ENCODE results near the gene ORM2. TPM values are rescaled to one million over a fixed set of nuclear protein-coding genes. Genes with fewer than 3 reads are reported as not detected.

Gene ORM2
- total and polyA plus RNA-seq, 7 experiments from 2014 or later = not detected

- POLR2A ChIA-PET = no interaction called here
- Histone ChIP-seq H3K27ac (ENCODE audit: low read depth, low read length) (no peak overlapping the region), H3K27me3 (ENCODE audit: control insufficient read depth in 2 of 2, insufficient read depth in 2 of 2, low read length in 2 of 2) (no peaks in the 10 kb centered on the region), H3K4me1 (ENCODE audit: control insufficient read depth in 2 of 2, insufficient read depth in 2 of 2, low read length in 2 of 2) (no peaks in the 10 kb centered on the region), H3K9me3 (ENCODE audit: control insufficient read depth in 2 of 3, low read length in 3 of 3) (no peaks in the 10 kb centered on the region), H3K36me3 (ENCODE audit: control insufficient read depth in 2 of 3, insufficient read depth in 3 of 3, low read length in 3 of 3) (no peaks in the 10 kb centered on the region), H3K4me3 (ENCODE audit: low read length) (no peak overlapping the region)
- Mint-ChIP-seq H3K4me1 (peaks cover 0 to 7% (median 0%) of the 10 kb centered on the region in 7 donors), H3K36me3 (no peaks in the 10 kb centered on the region), H3K27ac (no peak overlapping the region), H3K27me3 (no peaks in the 10 kb centered on the region), H3K4me3 (no peak overlapping the region), H3K9me3 (no peaks in the 10 kb centered on the region)
- ATAC-seq (no peak), DNase-seq (no peak)
- intact Hi-C loops (cut with micrococcal nuclease) = no loop called here
- CTCF ChIA-PET = interaction anchor here (0.9 kb wide), 1 partner anchor 8 kb away, joined by 4 read pairs; no protein-coding TSS in a partner anchor
Observed at GRCh38 chr9:114313186-114313585, 16.5 kb upstream of the ORM2 start.

GRCh38 chr9:114314256-114314867 lies 15.3 kb upstream of the ORM2 start:
- intact Hi-C loops (cut with micrococcal nuclease) = no loop called here
- Histone ChIP-seq H3K4me1 (ENCODE audit: control insufficient read depth in 2 of 2, insufficient read depth in 2 of 2, low read length in 2 of 2) (no peaks in the 10 kb centered on the region), H3K27me3 (ENCODE audit: control insufficient read depth in 2 of 2, insufficient read depth in 2 of 2, low read length in 2 of 2) (no peaks in the 10 kb centered on the region), H3K27ac (ENCODE audit: low read depth, low read length) (no peak overlapping the region), H3K4me3 (ENCODE audit: low read length) (no peak overlapping the region), H3K36me3 (ENCODE audit: control insufficient read depth in 2 of 3, insufficient read depth in 3 of 3, low read length in 3 of 3) (no peaks in the 10 kb centered on the region), H3K9me3 (ENCODE audit: control insufficient read depth in 2 of 3, low read length in 3 of 3) (no peaks in the 10 kb centered on the region)
- ATAC-seq (no peak), DNase-seq (peak in 1 of 9 donors; percentile 10)
- no peak overlapping the region for H3K4me3 Mint-ChIP-seq
- H3K27me3 Mint-ChIP-seq = peaks cover 0 to 4% (median 3%) of the 10 kb centered on the region in 5 donors
- ChIA-PET POLR2A (no interaction called here), CTCF (interaction anchor here (0.9 kb wide), 1 partner anchor 9 kb away, joined by 4 read pairs; no protein-coding TSS in a partner anchor)
- H3K4me1 Mint-ChIP-seq = peaks cover 0 to 7% (median 0%) of the 10 kb centered on the region in 7 donors
- no peak overlapping the region for H3K27ac Mint-ChIP-seq
- H3K9me3 Mint-ChIP-seq = no peaks in the 10 kb centered on the region
- no peaks in the 10 kb centered on the region for H3K36me3 Mint-ChIP-seq

DNA sequence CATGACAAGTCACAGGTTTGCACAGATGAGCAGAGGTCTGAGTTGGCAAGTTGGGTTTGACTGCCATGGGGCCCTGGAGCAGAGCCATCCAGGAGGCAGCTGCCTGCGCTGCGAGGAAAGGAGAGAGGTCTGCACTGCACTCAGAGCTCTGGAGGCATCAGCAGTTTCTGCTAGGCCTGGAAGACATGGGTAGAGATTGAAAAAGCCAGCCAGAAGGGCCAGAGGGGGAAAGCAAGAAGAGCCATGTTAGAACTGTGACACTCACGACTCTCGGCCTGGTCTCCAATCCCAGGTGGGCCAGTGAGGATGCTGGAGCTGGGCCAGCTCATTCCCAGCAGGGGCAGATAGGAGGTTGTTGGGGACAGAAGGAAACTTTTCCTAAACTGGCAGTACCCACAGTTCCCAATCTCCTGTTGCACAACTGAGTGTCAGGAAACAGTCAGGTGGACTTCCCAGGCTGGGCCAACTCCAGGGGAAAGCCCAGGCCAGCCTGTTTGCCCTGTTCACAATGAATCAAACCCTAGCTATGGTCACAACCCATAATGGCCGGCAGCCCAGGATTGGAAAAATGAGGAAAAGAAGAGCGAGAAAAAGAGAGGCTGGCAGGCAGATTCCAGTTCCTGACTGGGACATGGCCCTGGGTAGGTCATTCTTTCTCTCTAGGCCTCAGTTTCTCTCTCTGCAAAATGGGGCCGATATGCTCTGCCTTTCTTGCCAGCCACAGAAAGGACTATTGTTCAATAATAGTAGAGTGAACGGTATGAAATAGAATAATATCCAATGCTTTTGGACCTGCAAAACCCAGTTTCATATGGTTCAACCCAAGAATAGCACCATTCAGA lies 14.6 kb upstream of the ORM2 start:
- Mint-ChIP-seq H3K4me1 (peaks cover 0 to 7% (median 0%) of the 10 kb centered on the region in 7 donors), H3K4me3 (no peak overlapping the region), H3K27ac (no peak overlapping the region), H3K27me3 (peaks cover 0 to 6% (median 3%) of the 10 kb centered on the region in 5 donors), H3K9me3 (no peaks in the 10 kb centered on the region), H3K36me3 (no peaks in the 10 kb centered on the region)
- H3K36me3 ChIP-seq (ENCODE audit: control insufficient read depth in 2 of 3, insufficient read depth in 3 of 3, low read length in 3 of 3) = no peaks in the 10 kb centered on the region
- intact Hi-C loops (cut with micrococcal nuclease) = no loop called here
- DNase-seq (peak in 1 of 9 donors; percentile 3), ATAC-seq (no peak)
- no peaks in the 10 kb centered on the region for H3K27me3 ChIP-seq (ENCODE audit: control insufficient read depth in 2 of 2, insufficient read depth in 2 of 2, low read length in 2 of 2)
- no peaks in the 10 kb centered on the region for H3K4me1 ChIP-seq (ENCODE audit: control insufficient read depth in 2 of 2, insufficient read depth in 2 of 2, low read length in 2 of 2)
- H3K4me3 ChIP-seq (ENCODE audit: low read length) = no peak overlapping the region
- no peak overlapping the region for H3K27ac ChIP-seq (ENCODE audit: low read depth, low read length)
- ChIA-PET POLR2A (interaction anchor here (0.6 kb wide), 1 partner anchor 31 kb away, joined by 3 read pairs; no protein-coding TSS in a partner anchor), CTCF (no interaction called here)
- no peaks in the 10 kb centered on the region for H3K9me3 ChIP-seq (ENCODE audit: control insufficient read depth in 2 of 3, low read length in 3 of 3)

GRCh38 chr9:114315723-114316363 lies 13.8 kb upstream of the ORM2 start:
- no peaks in the 10 kb centered on the region for H3K9me3 Mint-ChIP-seq
- H3K4me1 Mint-ChIP-seq = peaks cover 0 to 7% (median 0%) of the 10 kb centered on the region in 7 donors
- DNase-seq (peak in 1 of 9 donors; percentile 4), ATAC-seq (no peak)
- CTCF ChIA-PET = no interaction called here
- H3K4me1 ChIP-seq (ENCODE audit: control insufficient read depth in 2 of 2, insufficient read depth in 2 of 2, low read length in 2 of 2) = no peaks in the 10 kb centered on the region
- H3K27me3 ChIP-seq (ENCODE audit: control insufficient read depth in 2 of 2, insufficient read depth in 2 of 2, low read length in 2 of 2) = no peaks in the 10 kb centered on the region
- intact Hi-C loops (cut with micrococcal nuclease) = no loop called here
- H3K36me3 ChIP-seq (ENCODE audit: control insufficient read depth in 2 of 3, insufficient read depth in 3 of 3, low read length in 3 of 3) = no peaks in the 10 kb centered on the region
- H3K4me3 Mint-ChIP-seq = no peak overlapping the region
- no peak overlapping the region for H3K27ac Mint-ChIP-seq
- no peaks in the 10 kb centered on the region for H3K9me3 ChIP-seq (ENCODE audit: control insufficient read depth in 2 of 3, low read length in 3 of 3)
- POLR2A ChIA-PET = interaction anchor here (0.6 kb wide), 1 partner anchor 30 kb away, joined by 3 read pairs; no protein-coding TSS in a partner anchor
- H3K27ac ChIP-seq (ENCODE audit: low read depth, low read length) = no peak overlapping the region
- H3K4me3 ChIP-seq (ENCODE audit: low read length) = no peak overlapping the region
- H3K27me3 Mint-ChIP-seq = peaks cover 0 to 6% (median 3%) of the 10 kb centered on the region in 5 donors
- H3K36me3 Mint-ChIP-seq = no peaks in the 10 kb centered on the region

GRCh38 chr9:114316605-114317230 lies 13.0 kb upstream of the ORM2 start:
- Mint-ChIP-seq H3K27me3 (peaks cover 0 to 6% (median 3%) of the 10 kb centered on the region in 5 donors), H3K9me3 (no peaks in the 10 kb centered on the region), H3K4me3 (no peak overlapping the region), H3K27ac (no peak overlapping the region), H3K4me1 (peaks cover 0 to 7% (median 0%) of the 10 kb centered on the region in 7 donors), H3K36me3 (no peaks in the 10 kb centered on the region)
- Histone ChIP-seq H3K27ac (ENCODE audit: low read depth, low read length) (no peak overlapping the region), H3K4me1 (ENCODE audit: control insufficient read depth in 2 of 2, insufficient read depth in 2 of 2, low read length in 2 of 2) (no peaks in the 10 kb centered on the region), H3K27me3 (ENCODE audit: control insufficient read depth in 2 of 2, insufficient read depth in 2 of 2, low read length in 2 of 2) (no peaks in the 10 kb centered on the region), H3K9me3 (ENCODE audit: control insufficient read depth in 2 of 3, low read length in 3 of 3) (no peaks in the 10 kb centered on the region), H3K4me3 (ENCODE audit: low read length) (no peak overlapping the region), H3K36me3 (ENCODE audit: control insufficient read depth in 2 of 3, insufficient read depth in 3 of 3, low read length in 3 of 3) (no peaks in the 10 kb centered on the region)
- intact Hi-C loops (cut with micrococcal nuclease) = no loop called here
- ATAC-seq = no peak
- ChIA-PET POLR2A (no interaction called here), CTCF (interaction anchor here (0.6 kb wide), 1 partner anchor 1854 kb away, joined by 3 read pairs; no protein-coding TSS in a partner anchor)
- DNase-seq = peak in 1 of 9 donors; percentile 15

DNA sequence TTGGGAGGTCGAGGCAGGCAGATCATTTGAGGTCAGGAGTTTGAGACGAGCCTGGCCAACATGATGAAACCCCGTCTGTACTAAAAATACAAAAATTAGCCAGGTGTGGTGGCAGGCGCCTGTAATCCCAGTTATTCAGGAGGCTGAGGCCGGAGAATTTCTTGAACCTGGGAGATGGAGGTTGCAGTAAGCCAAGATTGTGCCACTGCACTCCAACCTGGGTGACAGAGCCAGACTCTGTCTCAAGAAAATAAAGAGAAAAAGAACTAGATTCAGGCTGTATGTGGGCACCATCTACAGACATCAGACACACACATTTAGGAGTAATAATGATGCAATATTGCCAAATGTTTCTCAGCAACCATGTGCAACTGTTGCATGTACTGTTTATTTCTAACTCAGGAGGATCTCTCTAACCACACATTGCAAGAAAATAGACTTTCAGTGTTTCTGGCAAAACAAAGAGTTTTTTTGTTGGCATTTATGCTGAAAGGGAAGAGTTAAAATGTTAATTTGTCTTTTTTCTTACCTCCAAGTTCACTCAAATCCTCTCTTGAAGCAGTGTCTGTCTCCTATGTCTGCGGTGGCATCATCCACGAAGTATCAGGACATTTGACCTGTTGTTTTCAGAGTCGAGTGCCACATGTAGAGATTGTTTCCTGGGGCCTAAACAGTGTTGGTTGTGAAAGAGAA lies 11.9 kb upstream of the ORM2 start:
- no peaks in the 10 kb centered on the region for H3K9me3 ChIP-seq (ENCODE audit: control insufficient read depth in 2 of 3, low read length in 3 of 3)
- H3K36me3 ChIP-seq (ENCODE audit: control insufficient read depth in 2 of 3, insufficient read depth in 3 of 3, low read length in 3 of 3) = no peaks in the 10 kb centered on the region
- H3K9me3 Mint-ChIP-seq = no peaks in the 10 kb centered on the region
- no peaks in the 10 kb centered on the region for H3K36me3 Mint-ChIP-seq
- DNase-seq (no peak), ATAC-seq (no peak)
- H3K4me3 Mint-ChIP-seq = no peak overlapping the region
- H3K27me3 ChIP-seq (ENCODE audit: control insufficient read depth in 2 of 2, insufficient read depth in 2 of 2, low read length in 2 of 2) = no peaks in the 10 kb centered on the region
- intact Hi-C loops (cut with micrococcal nuclease) = no loop called here
- H3K27me3 Mint-ChIP-seq = peaks cover 0 to 6% (median 3%) of the 10 kb centered on the region in 5 donors
- no peak overlapping the region for H3K27ac Mint-ChIP-seq
- no peak overlapping the region for H3K27ac ChIP-seq (ENCODE audit: low read depth, low read length)
- H3K4me3 ChIP-seq (ENCODE audit: low read length) = no peak overlapping the region
- CTCF ChIA-PET = interaction anchor here (0.6 kb wide), 1 partner anchor 1856 kb away, joined by 3 read pairs; no protein-coding TSS in a partner anchor
- H3K4me1 ChIP-seq (ENCODE audit: control insufficient read depth in 2 of 2, insufficient read depth in 2 of 2, low read length in 2 of 2) = no peaks in the 10 kb centered on the region
- H3K4me1 Mint-ChIP-seq = peaks cover 0 to 7% (median 0%) of the 10 kb centered on the region in 7 donors
- POLR2A ChIA-PET = interaction anchor here (0.6 kb wide), 1 partner anchor 41 kb away, joined by 3 read pairs; no protein-coding TSS in a partner anchor

All from naive thymus-derived CD4-positive, alpha-beta T cell (primary cell).